Measurements from ENCODE around the gene ENAM.

DNA sequence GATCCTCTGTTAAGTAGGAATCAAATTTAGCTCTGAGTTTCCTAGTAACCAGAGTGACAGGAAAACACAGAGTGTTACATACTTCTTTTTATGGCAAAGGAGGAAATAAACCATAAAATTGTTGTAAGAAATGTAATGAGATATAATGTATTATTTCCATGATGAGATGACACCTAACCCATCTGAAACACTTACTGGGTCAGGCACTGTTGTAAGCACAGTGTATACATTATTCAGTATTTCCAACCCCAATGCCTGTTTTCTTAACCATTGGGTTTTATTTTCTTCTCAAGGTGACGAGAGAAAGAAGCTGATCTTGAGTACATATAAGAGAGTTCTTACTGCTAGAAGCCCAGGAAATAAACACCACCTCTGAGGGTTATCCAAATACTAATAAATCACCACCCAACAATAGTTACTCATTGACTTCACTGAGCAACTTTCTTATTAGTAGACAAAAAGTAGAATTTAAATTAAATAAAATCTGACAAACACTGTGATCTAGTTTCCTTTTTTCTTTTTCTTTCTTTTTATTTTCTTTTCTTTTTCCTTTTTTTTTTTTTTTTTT, 4.2 kb upstream of the ENAM start:
- TF ChIP-seq, protein P1, sequence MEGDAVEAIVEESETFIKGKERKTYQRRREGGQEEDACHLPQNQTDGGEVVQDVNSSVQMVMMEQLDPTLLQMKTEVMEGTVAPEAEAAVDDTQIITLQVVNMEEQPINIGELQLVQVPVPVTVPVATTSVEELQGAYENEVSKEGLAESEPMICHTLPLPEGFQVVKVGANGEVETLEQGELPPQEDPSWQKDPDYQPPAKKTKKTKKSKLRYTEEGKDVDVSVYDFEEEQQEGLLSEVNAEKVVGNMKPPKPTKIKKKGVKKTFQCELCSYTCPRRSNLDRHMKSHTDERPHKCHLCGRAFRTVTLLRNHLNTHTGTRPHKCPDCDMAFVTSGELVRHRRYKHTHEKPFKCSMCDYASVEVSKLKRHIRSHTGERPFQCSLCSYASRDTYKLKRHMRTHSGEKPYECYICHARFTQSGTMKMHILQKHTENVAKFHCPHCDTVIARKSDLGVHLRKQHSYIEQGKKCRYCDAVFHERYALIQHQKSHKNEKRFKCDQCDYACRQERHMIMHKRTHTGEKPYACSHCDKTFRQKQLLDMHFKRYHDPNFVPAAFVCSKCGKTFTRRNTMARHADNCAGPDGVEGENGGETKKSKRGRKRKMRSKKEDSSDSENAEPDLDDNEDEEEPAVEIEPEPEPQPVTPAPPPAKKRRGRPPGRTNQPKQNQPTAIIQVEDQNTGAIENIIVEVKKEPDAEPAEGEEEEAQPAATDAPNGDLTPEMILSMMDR (conservative IDR thresholded peaks at IDR 0.05 in 1 of 2, IDR thresholded peaks at IDR 0.05 in 1 of 2; ENCODE audit: low read depth in 1 of 2, low read length in 2 of 2), result no peak
- TF ChIP-seq EZH2 (IDR thresholded peaks at IDR 0.05; ENCODE audit: low read length, missing control alignments), result no peak
